ENCODE measurements around the gene PAXIP1.

Gene PAXIP1

DNA sequence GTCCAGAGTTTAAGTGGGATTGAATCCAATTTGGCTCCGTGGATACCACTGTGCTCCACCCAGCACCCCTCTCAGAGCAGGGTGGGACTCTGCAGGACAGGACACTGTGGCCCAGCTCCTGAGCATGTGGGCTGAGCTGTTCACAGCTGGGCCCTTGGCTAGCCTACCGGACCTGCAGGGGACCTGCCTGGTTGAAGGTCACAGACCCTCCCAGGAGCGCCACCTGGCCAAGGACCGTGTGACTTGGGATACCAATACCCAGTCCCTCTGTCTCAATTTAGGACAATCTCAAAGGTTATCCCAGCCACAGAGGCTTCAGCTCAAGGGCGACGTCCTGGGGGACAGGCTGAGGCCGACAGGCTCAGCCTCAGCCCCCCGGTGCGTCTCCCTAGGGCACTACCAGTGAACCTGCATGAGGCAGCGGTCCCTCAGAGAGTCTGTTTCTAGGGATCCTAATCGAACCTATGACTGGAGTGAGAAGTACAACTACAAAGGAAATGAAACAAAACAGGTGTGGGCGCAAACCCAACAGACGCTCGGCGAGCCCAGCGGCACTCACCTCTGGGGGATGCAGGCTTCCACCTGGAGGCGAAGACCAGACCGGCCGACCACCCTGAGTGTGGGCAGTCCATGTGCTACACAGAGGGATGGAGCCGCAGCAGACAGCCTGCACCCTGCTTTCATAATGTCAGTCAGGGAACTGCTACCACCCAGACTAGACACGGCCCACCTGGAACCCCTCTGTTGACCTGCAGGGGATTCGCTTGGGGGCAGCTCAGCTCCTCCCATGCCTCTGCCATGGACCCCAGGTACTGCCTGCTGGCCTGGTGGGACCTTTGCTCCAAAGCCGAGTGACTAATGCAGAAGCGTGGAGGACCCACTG, 103.7 kb downstream of the PAXIP1 start:
- Histone ChIP-seq H3K4me3 (ENCODE audit: low read length) (no peak overlapping the region), H3K27ac (ENCODE audit: low read length) (no peak overlapping the region), H3K9ac (ENCODE audit: low read length) (no peak overlapping the region), H3K27me3 (ENCODE audit: control insufficient read depth, insufficient read depth, low read length) (no peaks in the 10 kb centered on the region), H3K9me3 (ENCODE audit: control insufficient read depth, low read depth, low read length) (no peaks in the 10 kb centered on the region), H3K36me3 (ENCODE audit: control insufficient read depth, low read depth, low read length) (no peaks in the 10 kb centered on the region), H3K4me1 (ENCODE audit: control insufficient read depth, low read depth, low read length) (no peaks in the 10 kb centered on the region)

DNA sequence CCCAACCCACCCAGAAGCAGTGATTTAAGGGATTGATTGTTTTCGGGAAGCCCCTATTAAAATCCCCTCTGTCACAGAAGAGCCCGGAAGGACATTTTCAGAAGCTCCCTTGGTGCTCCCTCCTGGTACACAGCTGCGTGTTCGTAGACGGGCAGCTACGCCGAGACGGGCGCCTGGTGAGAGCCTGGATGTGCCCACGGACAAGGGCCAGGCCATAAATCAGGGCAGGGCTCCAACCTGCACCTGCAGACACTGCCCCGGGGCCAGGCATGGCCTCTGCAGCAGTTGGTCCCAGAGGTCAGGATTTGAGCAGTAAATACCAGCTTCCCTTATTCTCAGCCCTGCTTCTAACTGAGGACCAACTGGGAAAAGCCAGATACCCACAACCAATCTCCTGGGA, 106.8 kb downstream of the PAXIP1 start:
- Histone ChIP-seq H3K27ac (ENCODE audit: low read length) (no peak overlapping the region), H3K4me1 (ENCODE audit: control insufficient read depth, low read depth, low read length) (no peaks in the 10 kb centered on the region), H3K27me3 (ENCODE audit: control insufficient read depth, insufficient read depth, low read length) (no peaks in the 10 kb centered on the region), H3K9me3 (ENCODE audit: control insufficient read depth, low read depth, low read length) (no peaks in the 10 kb centered on the region), H3K9ac (ENCODE audit: low read length) (no peak overlapping the region), H3K36me3 (ENCODE audit: control insufficient read depth, low read depth, low read length) (no peaks in the 10 kb centered on the region), H3K4me3 (ENCODE audit: low read length) (no peak overlapping the region)

Data from iPS-18a (cell line).